ENCODE results near the gene RELN.
A peak's percentile ranks its signal among the peaks of the same experiment; 100 is the strongest.

Gene RELN

GRCh38 chr7:104008107-104008506 lies 18.6 kb upstream of the RELN start:
- H3K36me3 Mint-ChIP-seq = no peaks in the 10 kb centered on the region
- peaks cover 3% of the 10 kb centered on the region for H3K9me3 Mint-ChIP-seq (ENCODE audit: low read depth)
- no peak overlapping the region for H3K27ac Mint-ChIP-seq
- H3K4me3 Mint-ChIP-seq = no peak overlapping the region
- H3K27me3 Mint-ChIP-seq = peaks cover 14% of the 10 kb centered on the region
- no peaks in the 10 kb centered on the region for H3K4me1 Mint-ChIP-seq (ENCODE audit: low read depth)

- Mint-ChIP-seq H3K9me3 (ENCODE audit: low read depth) (peaks cover 3% of the 10 kb centered on the region), H3K4me3 (no peak overlapping the region), H3K4me1 (ENCODE audit: low read depth) (no peaks in the 10 kb centered on the region), H3K27ac (no peak overlapping the region), H3K27me3 (peaks cover 16% of the 10 kb centered on the region), H3K36me3 (no peaks in the 10 kb centered on the region)
Observed at GRCh38 chr7:104007614-104008013, 18.2 kb upstream of the RELN start.

- no peaks in the 10 kb centered on the region for H3K4me1 Mint-ChIP-seq (ENCODE audit: low read depth)
Observed at GRCh38 chr7:104005197-104005596, 15.7 kb upstream of the RELN start.

GRCh38 chr7:103996639-103997038 lies 7.2 kb upstream of the RELN start:
- Mint-ChIP-seq H3K27me3 (peaks cover 10% of the 10 kb centered on the region), H3K36me3 (no peaks in the 10 kb centered on the region), H3K4me3 (no peak overlapping the region), H3K4me1 (ENCODE audit: low read depth) (no peaks in the 10 kb centered on the region), H3K27ac (no peak overlapping the region), H3K9me3 (ENCODE audit: low read depth) (no peaks in the 10 kb centered on the region)

More at GRCh38 chr7:104005197-104005596, 15.7 kb upstream of the RELN start:
- no peak overlapping the region for H3K27ac Mint-ChIP-seq
- peaks cover 7% of the 10 kb centered on the region for H3K27me3 Mint-ChIP-seq
- no peak overlapping the region for H3K4me3 Mint-ChIP-seq
- no peaks in the 10 kb centered on the region for H3K36me3 Mint-ChIP-seq
- H3K9me3 Mint-ChIP-seq (ENCODE audit: low read depth) = peaks cover 3% of the 10 kb centered on the region

GRCh38 chr7:103996017-103996551 lies 6.6 kb upstream of the RELN start:
- Mint-ChIP-seq H3K9me3 (ENCODE audit: low read depth) (no peaks in the 10 kb centered on the region), H3K4me1 (ENCODE audit: low read depth) (no peaks in the 10 kb centered on the region), H3K27ac (no peak overlapping the region), H3K27me3 (peaks cover 13% of the 10 kb centered on the region), H3K36me3 (no peaks in the 10 kb centered on the region), H3K4me3 (no peak overlapping the region)

- Mint-ChIP-seq H3K4me3 (no peak overlapping the region), H3K27ac (no peak overlapping the region), H3K36me3 (no peaks in the 10 kb centered on the region), H3K4me1 (ENCODE audit: low read depth) (peaks cover under 1% of the 10 kb centered on the region), H3K27me3 (peaks cover 15% of the 10 kb centered on the region), H3K9me3 (ENCODE audit: low read depth) (no peaks in the 10 kb centered on the region)
Observed at GRCh38 chr7:103995554-103995953, 6.1 kb upstream of the RELN start.

GRCh38 chr7:103993551-103993950 lies 4.1 kb upstream of the RELN start:
- Mint-ChIP-seq H3K36me3 (no peaks in the 10 kb centered on the region), H3K9me3 (ENCODE audit: low read depth) (no peaks in the 10 kb centered on the region), H3K4me1 (ENCODE audit: low read depth) (peaks cover 8% of the 10 kb centered on the region), H3K27me3 (peaks cover 22% of the 10 kb centered on the region), H3K4me3 (no peak overlapping the region), H3K27ac (no peak overlapping the region)

- Mint-ChIP-seq H3K9me3 (ENCODE audit: low read depth) (no peaks in the 10 kb centered on the region), H3K27ac (no peak overlapping the region)
Observed at GRCh38 chr7:103991406-103991805, 1.9 kb upstream of the RELN start.

GRCh38 chr7:103990991-103991390 lies 1.5 kb upstream of the RELN start:
- Mint-ChIP-seq H3K27me3 (peaks cover 34% of the 10 kb centered on the region), H3K4me3 (no peak overlapping the region), H3K27ac (no peak overlapping the region), H3K9me3 (ENCODE audit: low read depth) (no peaks in the 10 kb centered on the region), H3K4me1 (ENCODE audit: low read depth) (peaks cover 8% of the 10 kb centered on the region), H3K36me3 (no peaks in the 10 kb centered on the region)

More at GRCh38 chr7:103991406-103991805, 1.9 kb upstream of the RELN start:
- Mint-ChIP-seq H3K27me3 (peaks cover 33% of the 10 kb centered on the region), H3K4me1 (ENCODE audit: low read depth) (peaks cover 8% of the 10 kb centered on the region), H3K4me3 (no peak overlapping the region), H3K36me3 (no peaks in the 10 kb centered on the region)

GRCh38 chr7:103989785-103990767 lies 618 bp upstream of the RELN start:
- Mint-ChIP-seq H3K4me1 (ENCODE audit: low read depth) (peaks cover 8% of the 10 kb centered on the region), H3K27me3 (peaks cover 39% of the 10 kb centered on the region), H3K27ac (no peak overlapping the region), H3K9me3 (ENCODE audit: low read depth) (no peaks in the 10 kb centered on the region), H3K4me3 (peak overlapping the region; percentile 80), H3K36me3 (no peaks in the 10 kb centered on the region)

- Mint-ChIP-seq H3K27me3 (peaks cover 38% of the 10 kb centered on the region), H3K36me3 (no peaks in the 10 kb centered on the region), H3K4me3 (peak overlapping the region; percentile 63), H3K27ac (no peak overlapping the region), H3K9me3 (ENCODE audit: low read depth) (no peaks in the 10 kb centered on the region), H3K4me1 (ENCODE audit: low read depth) (peaks cover 8% of the 10 kb centered on the region)
Observed at GRCh38 chr7:103988468-103989199, 824 bp downstream of the RELN start.

- Mint-ChIP-seq H3K36me3 (no peaks in the 10 kb centered on the region), H3K27ac (no peak overlapping the region), H3K27me3 (peaks cover 34% of the 10 kb centered on the region), H3K9me3 (ENCODE audit: low read depth) (no peaks in the 10 kb centered on the region), H3K4me3 (no peak overlapping the region), H3K4me1 (ENCODE audit: low read depth) (peaks cover 8% of the 10 kb centered on the region)
Observed at GRCh38 chr7:103987451-103987850, 2.0 kb downstream of the RELN start.

GRCh38 chr7:103985565-103986126 lies 3.8 kb downstream of the RELN start:
- Mint-ChIP-seq H3K9me3 (ENCODE audit: low read depth) (no peaks in the 10 kb centered on the region), H3K4me3 (no peak overlapping the region), H3K36me3 (no peaks in the 10 kb centered on the region), H3K4me1 (ENCODE audit: low read depth) (peaks cover 8% of the 10 kb centered on the region), H3K27me3 (peaks cover 28% of the 10 kb centered on the region), H3K27ac (no peak overlapping the region)

GRCh38 chr7:103984050-103984449 lies 5.4 kb downstream of the RELN start:
- H3K9me3 Mint-ChIP-seq (ENCODE audit: low read depth) = no peaks in the 10 kb centered on the region
- no peak overlapping the region for H3K4me3 Mint-ChIP-seq
- H3K36me3 Mint-ChIP-seq = no peaks in the 10 kb centered on the region
- H3K27me3 Mint-ChIP-seq = peaks cover 23% of the 10 kb centered on the region
- peaks cover 3% of the 10 kb centered on the region for H3K4me1 Mint-ChIP-seq (ENCODE audit: low read depth)
- no peak overlapping the region for H3K27ac Mint-ChIP-seq
